NCI-H1048 (cell line): ENCODE measurements around the gene CACNA1C.
"Not testable (repeated sequence)": the region's sequence is repeated elsewhere in the genome, so short reads cannot be mapped to it uniquely, and the experiment has no call there.

ENCODE experiments used
- DNase-seq: peaks from one replicate; lab custom pipeline; 2025; lab: John Stamatoyannopoulos, UW

CACNA1C gene

DNA sequence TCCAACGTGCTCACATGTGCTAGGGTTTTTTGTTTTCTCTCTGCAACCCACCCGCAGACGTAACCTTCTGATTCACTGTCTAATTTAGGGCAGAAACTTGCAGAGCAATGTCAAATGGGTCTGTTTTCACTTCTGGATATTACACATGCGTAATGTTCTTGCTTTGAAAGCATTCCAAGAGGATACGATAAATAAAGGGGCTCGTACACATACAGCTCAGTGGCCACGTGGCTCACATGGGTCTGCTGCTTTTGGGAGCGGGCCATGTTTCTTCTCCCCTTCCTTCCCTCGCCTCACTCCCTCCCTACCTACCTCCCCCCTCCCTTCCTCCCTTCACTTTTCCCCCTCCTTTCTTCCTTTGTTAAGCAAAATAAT lies 23.4 kb downstream of the CACNA1C start:
- no peak for DNase-seq

DNA sequence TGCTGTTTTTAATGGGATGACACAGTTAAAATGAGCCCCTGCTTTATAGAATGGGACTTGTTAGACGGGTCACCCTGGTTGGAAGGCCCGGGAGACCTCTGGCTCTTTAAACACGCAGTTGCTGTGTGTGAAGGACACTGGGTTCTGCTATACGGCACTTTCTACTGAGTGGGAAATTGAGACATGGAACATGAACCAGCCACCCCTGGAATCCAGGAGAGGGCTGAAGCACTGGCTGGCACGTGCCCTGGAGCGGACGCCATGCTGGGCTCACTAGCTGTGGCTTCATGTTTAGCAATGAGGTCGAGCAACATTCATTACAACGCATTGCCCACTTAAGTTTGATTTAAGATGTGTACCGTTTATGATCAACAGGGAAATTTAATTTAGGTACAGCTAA lies 23.9 kb downstream of the CACNA1C start:
- DNase-seq: no peak

DNA sequence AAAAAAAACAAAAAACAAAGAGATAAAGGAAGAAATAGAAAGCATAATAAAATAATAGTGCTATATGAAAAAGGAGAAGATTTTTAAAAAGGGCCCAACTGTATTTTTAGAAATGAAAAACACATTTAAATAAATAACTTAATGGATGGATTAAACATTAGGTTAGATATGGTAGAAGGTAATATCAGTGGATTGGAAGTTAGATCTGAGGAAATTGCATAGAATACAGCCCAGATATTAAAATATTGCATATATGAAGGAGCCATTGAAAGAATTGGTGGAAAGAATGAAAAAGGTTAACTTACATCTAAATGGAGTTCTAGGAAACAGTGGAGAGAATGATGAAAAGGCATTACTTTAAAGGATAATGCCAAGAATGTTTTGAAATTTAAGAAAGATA lies 27.8 kb downstream of the CACNA1C start:
- DNase-seq: no peak

DNA sequence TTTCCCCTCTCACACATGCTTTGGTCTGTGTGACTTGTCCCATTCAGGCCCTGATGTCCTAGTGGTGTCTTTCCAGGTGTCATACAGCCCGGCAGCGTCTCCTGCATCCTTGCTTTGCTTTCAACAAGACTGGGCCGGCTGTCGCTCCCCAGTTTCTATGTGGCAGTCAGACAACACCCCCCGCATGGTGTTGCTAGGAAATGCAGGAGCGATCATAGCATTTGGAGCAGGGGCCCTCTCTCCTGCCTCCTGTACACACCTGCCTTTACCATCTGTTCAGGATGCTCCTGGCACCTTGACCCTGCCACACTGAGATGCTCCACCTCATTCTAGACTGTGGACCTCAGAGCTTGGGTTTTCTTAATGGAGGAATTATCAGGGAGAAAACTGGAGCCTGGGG lies 29.5 kb downstream of the CACNA1C start:
- DNase-seq: no peak

DNA sequence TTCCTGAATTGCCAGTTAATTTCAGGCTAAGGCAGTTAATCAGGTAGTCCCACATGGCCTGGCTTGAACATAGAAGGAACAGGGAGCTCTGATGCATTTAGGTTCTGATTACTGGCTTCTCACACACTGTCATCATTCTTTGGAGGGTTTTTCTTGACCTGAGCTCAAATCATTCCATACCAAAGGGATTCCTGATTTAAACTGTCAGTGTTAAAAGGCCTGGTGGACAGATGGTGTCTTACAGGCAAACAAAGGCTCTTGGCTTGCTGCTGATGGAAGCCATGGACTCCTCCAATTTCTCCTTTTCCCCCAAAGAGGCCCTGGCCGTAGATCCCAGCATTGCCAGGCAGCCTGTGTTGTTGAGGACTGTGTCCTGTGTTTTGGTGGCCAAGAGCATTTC lies 30.2 kb downstream of the CACNA1C start:
- no peak for DNase-seq

DNA sequence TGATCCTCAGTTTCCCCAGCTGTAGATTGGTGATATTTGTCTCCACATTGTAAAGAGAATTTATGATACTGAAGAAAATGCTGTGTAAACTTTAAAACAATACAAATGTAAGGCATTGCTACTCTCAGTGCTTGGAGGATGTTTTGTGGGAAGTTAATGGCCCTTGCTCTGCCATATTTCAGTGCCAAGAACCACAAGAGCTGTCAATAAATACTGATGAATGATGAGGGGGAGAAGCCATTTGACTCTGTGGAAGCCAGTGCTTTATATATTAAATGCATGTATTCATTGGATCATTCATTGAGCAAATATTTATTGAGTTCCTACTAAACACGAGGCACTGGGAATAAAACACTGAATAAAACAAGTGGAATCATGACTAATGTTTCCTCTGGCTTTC lies 30.8 kb downstream of the CACNA1C start:
- no peak for DNase-seq

DNA sequence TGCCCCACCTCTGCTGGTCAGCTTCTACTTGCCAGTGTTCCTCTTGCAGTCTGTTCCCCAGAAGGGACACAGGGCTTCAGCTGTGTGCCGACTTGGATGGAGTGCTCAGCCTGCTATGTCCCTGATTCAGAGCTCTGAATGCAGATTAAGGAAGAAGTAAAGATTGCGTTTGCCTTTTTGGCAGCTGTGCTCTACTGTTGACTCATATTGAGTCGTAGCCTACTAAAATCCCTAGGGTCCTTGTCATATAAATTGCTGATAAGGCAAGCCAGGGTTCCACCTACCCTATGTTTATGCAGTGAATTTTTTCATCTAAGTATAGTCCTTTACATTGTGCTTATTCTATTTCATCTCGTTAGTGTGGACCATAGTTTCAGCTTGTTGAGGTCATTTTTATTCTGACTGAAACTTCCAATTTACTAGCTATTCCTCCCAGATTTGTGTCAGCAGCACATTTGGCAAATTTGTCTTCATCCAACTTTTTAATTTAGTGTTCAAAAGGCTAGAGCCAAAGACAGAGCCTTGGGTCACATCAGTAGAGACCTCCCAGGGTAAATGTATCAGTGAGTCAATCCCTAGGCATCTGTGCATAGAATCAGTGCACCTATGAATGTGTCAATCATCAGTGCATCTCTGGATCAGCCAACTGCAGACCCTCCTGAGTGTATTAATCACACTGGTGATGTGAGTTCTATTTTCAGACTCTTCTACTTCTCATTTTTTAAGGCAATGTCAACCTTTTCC lies 31.9 kb downstream of the CACNA1C start:
- DNase-seq: no peak

DNA sequence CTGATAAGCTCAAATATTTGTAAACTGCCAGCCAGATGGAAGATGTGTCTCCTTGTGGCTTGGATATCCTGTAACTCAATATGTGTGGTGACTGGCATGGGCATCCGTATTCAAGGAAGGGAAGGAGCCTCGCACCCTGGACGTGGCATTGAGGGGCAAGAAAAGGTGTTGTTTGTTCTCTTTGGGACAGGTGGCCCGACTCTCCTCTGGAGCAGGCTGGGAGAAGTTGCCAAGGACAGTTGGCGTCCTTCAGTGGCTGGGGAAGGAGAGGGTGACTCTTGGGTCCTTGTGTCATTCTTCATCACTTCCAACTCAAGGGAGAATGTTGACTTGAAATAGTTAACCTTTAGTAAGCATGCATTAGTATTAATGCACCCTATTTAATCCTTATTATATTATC lies 39.6 kb downstream of the CACNA1C start:
- DNase-seq: no peak

DNA sequence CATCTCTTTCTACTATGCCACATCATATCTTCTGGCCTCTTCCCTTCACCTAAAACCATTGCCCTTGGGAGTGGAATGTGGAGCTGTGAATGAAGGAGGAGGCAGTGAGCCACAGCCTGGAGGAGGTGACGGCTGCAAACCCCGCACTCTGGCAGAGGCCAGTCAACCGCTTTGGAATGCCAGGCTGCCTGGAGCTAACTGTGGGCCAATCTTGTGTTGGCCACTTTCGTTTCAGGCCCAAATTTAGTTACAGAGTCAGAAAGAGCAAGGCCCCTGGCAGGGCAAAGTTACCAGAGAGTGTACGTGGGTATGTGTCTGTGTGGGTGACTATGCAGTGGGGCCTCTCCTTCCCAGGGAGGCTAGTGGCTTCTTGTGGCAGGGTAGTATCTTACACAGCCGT lies 40.1 kb downstream of the CACNA1C start:
- DNase-seq: no peak

DNA sequence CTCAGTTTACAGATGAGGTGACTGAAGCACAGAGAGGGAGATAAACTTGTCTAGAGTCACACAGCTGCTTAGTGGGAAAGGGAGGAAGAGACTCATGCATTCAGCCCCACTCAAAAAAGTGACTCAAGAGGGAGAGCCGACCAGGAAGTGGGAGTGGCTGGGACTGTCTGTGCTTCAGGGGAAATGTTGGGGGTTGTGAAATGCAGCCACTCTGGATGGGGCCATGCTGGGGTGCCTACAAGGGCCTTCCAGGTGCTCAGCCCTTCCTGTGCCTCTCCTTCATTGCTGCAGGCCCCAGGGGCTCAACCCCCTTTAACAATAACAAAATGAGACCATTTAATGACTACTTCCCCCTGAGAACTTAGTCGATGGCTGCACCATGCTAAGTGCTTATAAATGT lies 41.8 kb downstream of the CACNA1C start:
- no peak for DNase-seq

DNA sequence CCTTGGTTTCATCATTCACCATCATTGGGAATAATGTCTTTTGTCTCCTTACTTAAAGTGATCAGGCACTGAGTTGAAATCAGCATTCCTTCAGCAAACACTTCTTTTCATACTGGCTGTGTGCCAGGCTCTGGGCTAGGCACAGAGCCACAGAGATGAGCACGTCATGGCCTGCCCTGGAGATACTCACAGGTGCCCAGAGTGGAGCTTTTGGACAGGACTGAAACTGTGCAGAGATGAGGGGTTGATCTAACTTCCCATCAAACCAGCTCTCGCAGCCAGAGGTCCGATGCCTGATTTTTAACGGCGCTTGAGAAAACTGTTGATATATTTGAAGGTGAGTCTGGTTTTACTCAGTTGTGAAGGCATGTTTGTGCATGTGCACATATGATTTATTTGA lies 43.1 kb downstream of the CACNA1C start:
- no peak for DNase-seq

DNA sequence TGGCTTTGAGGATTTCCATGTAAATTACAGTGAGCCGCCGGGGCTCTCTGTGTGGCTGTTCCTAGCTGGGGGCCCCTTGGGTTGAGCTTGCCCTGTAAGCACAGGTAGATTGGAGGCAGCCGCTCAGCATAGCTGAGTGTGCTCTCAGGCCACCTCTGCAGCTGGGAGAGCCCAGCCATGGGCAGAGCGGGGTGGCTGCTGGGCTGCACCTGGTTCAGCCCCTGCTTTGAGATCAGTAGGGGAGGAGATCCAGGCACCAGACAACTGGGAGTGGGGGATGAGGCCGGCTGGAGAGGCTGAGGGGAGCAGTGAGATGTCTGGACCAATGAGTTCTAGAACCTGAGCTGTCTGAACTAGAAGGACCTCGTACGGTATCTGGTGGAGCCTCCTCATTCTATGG lies 44.8 kb downstream of the CACNA1C start:
- DNase-seq: no peak

DNA sequence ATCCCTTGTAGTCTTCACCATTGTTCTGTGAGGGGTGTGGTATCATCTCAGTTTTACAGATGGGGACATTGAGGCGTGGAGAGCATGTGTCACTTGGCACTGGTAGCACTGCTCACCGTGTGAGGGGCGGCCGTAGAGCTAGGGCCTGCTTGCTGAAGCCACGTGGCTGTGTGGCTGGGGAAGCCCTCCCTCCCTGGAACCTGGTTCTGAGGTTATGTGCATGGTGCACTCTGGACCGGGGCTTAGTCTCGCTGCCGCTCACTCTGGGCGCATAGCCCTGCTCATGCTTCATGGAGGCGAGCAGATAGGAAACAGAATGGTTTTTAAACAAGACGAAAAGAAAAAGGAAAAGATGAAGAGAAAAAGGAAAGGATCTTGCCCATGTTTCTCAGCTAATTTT lies 46.1 kb downstream of the CACNA1C start:
- no peak for DNase-seq

DNA sequence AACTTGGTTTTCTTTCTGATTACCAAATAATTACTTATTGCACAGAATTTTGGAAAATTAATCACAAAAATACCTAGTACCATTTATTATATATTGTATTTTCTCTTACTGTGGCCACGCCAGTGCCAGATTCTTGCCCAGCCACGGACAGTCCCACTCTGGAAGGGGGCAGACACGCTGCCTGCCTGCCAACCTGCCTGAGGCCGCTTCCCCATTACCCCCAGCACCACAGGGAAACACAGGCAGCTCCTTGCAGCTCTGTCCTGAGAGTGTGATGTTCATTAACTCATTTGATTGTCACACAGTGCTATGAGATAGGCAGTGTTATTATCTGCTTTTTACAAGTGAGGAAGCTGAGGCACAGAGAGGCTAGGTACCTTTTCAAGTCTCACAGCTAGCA lies 46.8 kb downstream of the CACNA1C start:
- no peak for DNase-seq

DNA sequence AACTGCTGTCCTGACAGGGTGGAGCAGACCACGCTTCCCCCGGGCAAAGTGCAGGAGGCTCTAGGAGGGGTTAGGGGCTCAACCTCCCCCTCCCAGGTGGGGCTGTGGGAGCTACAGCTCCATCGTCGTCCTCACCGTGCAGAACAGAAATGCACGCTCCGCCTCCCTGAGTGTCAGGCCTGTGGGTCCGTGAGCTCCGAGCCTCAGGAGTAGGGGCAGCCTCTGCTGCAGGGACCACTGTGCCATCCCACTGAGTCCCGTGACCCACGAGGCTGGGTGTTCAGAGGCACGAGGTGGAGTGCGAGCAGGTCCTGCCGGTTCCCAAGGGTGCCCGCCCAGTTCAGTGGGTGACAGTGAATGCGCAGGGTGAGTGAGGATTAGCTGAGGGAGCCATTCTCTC lies 48.6 kb downstream of the CACNA1C start:
- no peak for DNase-seq

DNA sequence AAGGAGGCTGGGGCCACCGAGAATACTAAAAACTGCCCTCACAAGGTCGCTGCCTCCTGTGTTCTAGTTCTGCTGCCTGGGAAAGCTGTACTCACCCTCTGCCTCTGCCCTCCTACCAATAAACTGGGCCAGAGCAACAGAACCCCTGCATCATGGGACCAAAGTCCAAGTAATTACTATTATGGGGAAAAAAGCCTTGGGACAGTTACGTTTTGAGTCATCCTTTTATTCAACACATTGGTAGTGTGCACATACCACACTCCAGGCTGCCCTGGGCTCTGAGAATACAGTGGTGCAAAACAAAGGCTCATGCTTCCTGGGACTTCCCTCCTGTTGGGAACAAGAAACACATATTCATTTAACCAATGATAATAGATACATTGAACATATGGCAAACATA lies 49.0 kb downstream of the CACNA1C start:
- DNase-seq: no peak

DNA sequence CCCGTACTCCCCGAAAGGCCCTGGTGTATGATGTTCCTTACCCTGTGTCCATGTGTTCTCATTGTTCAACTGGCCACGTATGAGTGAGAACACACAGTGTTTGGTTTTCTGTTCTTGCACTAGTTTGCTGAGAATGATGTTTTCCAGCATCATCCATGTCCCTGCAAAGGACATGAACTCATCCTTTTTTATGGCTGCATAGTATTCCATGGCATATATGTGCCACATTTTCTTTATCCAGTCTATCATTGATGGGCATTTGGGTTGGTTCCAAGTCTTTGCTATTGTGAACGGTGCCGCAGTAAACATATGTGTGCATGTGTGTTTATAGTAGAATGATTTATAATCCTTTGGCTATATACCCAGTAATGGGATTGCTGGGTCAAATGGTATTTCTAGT lies 49.9 kb downstream of the CACNA1C start:
- DNase-seq: not testable (repeated sequence)

DNA sequence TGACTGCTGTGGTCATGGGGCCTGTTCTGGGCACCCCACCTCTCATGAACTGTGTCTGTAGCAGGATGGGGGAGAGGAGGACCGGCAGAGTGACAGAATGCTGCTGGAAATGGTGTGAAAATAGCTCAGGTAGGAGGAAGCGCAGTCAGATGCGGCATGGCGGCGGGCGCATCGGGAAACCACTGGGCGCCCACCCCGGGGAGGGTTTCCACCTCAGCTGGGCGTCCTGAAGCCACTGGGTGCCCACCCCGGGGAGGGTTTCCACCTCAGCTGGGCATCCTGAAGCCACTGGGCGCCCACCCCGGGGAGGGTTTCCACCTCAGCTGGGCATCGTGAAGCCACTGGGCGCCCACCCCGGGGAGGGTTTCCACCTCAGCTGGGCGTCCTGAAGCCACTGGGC lies 52.6 kb downstream of the CACNA1C start:
- not testable (repeated sequence) for DNase-seq

DNA sequence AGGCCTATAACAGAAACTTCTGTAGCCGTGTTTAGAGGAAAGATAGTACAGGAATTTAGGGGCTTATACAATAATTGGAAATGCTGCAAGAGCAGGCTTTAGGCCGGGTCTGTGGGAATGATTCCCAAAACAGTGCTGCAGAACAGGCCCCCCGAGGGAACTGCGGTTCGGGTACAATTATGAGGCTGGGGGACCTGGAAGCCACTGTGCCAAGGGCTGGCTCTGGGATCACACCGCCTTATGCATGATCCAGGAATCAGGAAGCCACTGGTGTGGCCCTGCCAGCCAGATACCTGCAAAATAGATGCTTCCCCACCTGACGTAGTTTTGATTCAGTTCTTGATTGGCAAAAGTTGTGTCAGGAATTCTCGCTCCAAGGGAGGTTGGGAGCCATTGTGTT lies 55.4 kb downstream of the CACNA1C start:
- DNase-seq: no peak

DNA sequence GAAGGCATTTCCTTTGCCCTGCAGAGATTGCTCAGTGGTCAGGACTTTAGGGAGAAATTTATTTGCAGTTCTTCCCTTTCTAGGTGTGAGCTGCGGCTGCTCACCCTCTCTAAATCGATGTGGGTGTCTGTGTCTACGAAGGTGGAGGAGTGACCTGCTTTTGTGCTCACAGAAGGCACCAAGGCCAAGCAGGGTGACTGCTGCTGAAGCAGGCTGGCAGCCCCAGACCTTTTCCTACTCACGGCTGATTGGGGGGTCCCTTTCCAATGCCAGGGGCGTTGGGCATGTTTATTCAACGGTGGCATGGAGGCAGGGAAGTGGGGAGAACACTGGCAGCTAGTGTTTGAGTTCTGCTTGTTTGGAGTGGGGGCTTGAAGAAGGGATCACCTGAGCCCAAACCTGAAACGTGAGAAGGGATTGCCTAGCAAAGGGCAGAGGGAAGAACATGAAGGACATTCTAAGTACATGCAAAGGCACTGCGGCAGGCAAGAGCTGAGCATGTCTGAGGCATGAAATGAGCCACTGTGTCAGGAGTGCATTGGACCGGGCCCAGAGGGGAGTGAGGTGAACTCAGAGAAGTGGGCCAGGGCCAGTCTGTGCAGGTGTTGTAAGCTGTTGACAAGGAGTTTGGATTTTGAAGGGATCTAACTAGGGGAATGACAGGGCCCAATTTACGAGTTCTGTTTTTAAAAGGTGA lies 56.3 kb downstream of the CACNA1C start:
- no peak for DNase-seq

DNA sequence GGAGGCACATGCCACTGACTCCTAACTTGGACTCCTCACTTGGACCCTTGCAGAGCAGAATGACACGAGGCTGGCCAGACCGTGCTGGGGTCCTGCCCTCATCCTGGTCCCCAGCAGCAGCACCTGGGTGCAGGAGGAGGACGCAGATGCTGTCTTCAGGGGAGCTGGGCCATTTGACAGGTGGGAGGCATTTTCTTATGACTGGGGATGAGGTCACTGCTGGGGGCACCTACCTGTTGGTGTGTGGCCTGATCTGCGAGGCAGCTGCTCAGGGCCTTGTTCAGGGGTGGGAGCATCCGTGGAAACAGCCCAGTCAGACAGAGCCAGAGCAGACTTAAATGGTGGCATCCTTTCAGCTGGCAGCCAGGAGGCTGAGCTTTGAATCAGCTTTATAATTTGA lies 57.3 kb downstream of the CACNA1C start:
- DNase-seq: no peak

DNA sequence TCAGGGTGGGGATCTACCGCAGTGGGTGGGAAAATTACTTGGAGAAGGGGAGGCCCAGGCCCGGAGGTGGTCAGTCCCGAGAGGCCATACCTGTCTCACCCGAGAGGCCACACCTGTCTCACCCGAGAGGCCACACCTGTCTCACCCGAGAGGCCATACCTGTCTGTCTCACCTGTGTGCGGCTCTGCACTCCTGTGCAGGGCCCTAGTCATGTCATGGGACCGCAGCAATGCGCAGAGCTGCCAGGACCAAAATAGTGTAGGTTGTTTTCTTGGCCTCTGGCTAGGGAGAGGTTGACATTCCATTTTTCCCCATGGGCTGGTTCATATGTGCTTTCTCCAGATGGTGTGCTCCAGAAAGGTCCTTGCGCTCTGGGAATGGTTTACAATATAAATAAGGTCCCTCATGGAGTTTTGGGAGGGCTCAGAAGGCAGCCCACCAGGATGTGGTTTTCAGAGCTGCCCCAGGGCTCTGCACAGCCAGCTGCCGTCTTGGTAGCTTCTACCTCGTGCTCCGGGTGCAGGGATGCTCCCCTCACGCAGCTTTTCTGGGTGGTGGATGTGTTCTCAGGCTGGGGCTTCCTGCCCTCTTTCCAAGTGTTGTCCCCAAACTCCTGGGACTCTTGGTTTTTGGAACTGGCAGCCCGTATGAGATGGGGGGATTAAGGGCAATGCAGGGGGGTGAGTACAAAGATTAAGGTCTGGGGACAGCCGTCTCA lies 58.2 kb downstream of the CACNA1C start:
- no peak for DNase-seq

DNA sequence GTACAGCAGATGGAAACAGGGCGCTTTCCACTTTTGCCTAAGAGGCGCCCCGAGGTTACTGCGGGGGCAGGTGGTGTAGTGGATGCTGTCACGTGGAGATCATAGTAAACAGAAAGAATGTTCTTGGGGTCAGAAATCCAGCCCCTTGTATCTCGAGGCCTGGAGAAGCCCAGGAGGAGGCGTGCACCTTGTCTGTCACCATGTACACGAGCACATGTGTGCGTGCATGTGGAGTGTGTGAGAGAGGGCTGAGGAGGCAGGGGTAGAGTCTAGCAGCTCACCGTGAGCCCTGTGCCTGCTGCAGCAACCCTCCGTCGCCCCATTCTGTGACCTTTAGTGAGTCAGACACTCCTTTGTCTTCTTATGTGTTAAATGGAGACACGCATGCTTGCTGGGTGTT lies 59.0 kb downstream of the CACNA1C start:
- DNase-seq: no peak
